ENCODE measurements around the gene ZNF497. TPM values are rescaled to one million over a fixed set of nuclear protein-coding genes. Genes with fewer than 3 reads are reported as not detected.
A peak's percentile ranks its signal among the peaks of the same experiment; 100 is the strongest.
"Not testable (repeated sequence)": the region's sequence is repeated elsewhere in the genome, so short reads cannot be mapped to it uniquely, and the experiment has no call there.

ZNF497 gene
- total RNA-seq, 2 experiments from 2014 or later, result 1.7 to 2.1 TPM

DNA sequence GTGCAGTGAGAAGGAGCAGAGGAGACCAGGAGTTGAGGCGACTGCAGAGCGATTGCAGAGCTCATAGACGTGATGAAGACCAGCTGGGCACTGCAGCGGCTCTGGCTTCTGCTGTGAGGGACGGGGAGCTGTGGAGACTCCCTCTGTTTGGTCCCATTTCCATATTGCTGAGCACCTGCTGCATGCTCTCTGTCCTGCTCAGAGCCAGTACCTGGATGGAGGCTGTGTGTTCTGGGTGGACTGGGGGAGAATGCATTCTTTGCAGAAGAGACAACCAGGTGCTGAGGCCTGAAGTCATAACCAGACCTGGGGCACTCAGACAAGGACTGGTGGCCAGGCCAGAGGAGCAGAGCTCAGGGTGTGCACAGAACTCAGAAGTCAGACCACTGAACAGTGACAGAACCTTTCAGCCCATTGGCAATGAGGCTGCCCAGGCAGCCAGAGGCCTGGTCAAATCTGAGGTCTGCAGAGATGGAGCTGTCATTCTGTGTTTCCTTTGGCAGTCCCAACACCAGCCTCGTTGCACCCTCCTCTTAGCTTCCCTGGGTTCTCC lies 8.0 kb downstream of the ZNF497 start:
- Mint-ChIP-seq H3K4me1 (peaks cover 14% of the 10 kb centered on the region), H3K36me3 (peaks cover 13% of the 10 kb centered on the region), H3K9me3 (no peaks in the 10 kb centered on the region), H3K4me3 (no peak overlapping the region), H3K27me3 (no peaks in the 10 kb centered on the region), H3K27ac (no peak overlapping the region)
- no peak for DNase-seq
- no peak for ATAC-seq (ENCODE audit: low read depth)
- POLR2A ChIA-PET, result interaction anchor here (2.4 kb wide), 1 partner anchor 10 kb away, joined by 12 read pairs; no protein-coding TSS in a partner anchor

DNA sequence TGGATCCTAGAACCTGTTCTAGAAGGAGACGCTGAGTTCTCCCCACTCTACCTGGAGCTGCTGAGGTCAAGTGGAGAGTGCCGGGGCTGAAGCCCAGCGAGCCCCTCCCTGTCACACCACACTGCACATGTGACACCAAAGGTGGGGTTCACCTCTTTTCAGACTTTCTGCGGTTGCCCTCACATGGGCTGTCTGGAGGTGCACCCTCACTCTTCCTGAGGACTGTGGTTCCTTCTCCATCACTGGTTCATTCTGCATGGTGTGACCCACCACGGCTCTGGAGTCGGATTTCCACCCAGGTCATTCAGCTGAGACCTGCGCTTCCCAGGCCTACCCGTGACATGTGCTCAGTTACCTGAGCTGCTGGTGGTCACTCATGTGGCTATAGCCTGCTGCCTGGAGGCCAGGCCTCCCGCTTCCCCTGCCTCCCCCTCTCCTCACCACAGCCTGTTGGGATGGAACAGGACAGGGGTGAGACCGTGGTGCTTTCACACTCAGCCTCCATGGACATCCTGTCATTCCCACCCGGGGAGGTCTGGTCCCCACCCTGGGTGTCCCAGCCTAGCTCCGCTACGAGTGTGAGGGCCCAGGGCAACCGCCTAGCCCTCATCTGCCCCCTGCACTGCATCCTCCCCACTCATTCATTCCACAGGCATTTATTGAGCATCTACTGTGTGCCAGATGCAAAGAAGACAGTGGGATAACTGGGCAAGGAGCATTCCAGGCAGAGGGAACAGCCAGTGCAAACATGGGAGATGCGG lies 8.7 kb downstream of the ZNF497 start:
- Mint-ChIP-seq H3K4me3 (no peak overlapping the region), H3K36me3 (peaks cover 15% of the 10 kb centered on the region), H3K4me1 (peaks cover 19% of the 10 kb centered on the region), H3K27ac (no peak overlapping the region), H3K27me3 (no peaks in the 10 kb centered on the region), H3K9me3 (no peaks in the 10 kb centered on the region)
- POLR2A ChIA-PET, result no interaction called here
- ATAC-seq (ENCODE audit: low read depth) (no peak), DNase-seq (no peak)

DNA sequence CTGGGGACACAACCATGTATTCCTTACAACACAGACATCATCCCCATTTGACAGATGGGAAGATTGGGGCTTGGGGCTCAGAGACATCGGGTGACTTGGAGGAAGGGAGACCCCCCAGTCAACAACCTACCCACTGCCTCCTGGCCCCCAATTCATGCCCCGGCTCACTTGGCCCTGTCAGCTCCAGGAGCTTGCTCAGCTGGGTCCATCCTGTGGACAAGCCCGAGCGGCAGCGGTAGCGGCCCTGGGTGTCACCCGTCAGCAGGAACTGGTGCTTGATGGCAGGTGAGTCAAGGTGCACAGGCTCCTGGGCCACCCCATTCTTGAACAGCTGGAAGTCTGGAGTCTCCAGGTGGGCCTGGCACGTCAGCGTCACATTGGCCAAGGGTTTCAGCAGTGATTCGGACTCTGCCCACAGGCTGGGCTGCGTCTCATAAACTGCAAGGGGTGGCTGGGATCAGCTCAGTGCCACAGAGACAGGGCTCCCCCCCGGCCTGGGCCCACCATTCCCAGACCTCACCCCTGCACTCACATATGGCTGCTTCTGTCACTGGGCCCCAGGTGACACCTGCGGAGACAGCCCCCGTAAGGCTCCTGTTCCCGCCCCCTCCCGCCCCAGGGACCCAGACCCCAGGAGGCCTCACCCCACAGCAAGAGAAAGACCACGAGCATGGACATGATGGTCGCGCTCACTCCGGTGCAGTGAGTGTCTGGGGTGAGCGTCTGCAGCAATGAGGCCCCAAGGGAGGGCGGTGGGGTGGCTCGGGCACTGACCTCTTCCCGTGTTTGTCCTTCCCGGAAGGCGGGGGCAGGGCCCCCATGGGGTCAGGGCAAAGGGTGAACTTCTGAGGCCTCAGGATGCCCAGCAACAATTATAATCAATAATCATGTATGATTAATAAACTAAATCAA lies 9.5 kb downstream of the ZNF497 start, which contains the start of gene A1BG:
A1BG (minus strand) TSS at position 733 of the 912 bp plus-strand sequence; CDS start at position 678, 55 bp downstream.
- H3K27me3 Mint-ChIP-seq, result no peaks in the 10 kb centered on the region
- H3K4me1 Mint-ChIP-seq, result peaks cover 24% of the 10 kb centered on the region
- no peak within 1 kb of the TSS for H3K4me3 Mint-ChIP-seq
- DNase-seq, result no peak
- POLR2A ChIA-PET, result interaction anchor here (2.3 kb wide), 1 partner anchor 9 kb away, joined by 9 read pairs; the partner anchor contains the start of gene ZNF497
- no peak for ATAC-seq (ENCODE audit: low read depth)
- no peak within 1 kb of the TSS for H3K27ac Mint-ChIP-seq
- H3K9me3 Mint-ChIP-seq, result no peaks in the 10 kb centered on the region
- H3K36me3 Mint-ChIP-seq, result peaks cover 18% of the 10 kb centered on the region

DNA sequence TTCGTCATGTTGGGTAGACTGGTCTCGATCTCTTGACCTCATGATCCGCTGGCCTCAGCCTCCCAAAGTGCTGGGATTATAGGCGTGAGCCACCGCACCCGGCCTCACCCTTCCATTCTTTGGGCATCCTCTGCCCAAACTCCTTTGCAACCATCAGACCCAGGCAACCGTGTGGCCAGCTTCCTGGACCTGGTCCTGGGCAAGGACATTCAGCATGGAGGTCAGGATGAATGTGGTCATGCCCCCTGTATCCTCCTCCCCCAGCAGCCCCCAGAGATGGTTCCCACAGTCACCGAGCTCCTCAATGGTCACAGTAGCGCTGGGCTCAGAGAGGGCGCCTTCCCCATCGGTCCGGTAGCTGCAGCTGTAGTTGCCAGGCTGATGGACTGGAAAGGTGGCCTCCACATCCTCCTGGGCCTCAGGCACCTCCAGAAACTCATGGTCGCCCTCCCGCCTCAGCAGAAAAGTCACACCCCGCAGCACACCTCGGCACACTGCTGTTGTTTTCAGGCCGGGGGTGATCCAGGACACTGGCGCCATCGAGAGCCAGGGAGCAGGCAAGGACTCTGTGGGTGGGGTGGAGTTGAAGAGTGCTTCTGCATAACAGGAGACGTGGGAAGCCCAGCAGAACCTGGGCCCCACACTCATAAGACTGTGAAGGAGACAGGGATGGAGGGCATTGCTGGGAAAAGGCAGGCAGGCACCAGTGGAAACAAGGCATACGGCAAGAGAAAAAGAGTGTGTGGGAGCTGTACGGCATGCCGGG lies 10.4 kb downstream of the ZNF497 start:
- H3K27ac Mint-ChIP-seq, result peak overlapping the region; percentile 39
- H3K9me3 Mint-ChIP-seq, result no peaks in the 10 kb centered on the region
- peaks cover 18% of the 10 kb centered on the region for H3K36me3 Mint-ChIP-seq
- ATAC-seq (ENCODE audit: low read depth) (no peak), DNase-seq (no peak)
- H3K4me1 Mint-ChIP-seq, result peaks cover 25% of the 10 kb centered on the region
- no peak overlapping the region for H3K4me3 Mint-ChIP-seq
- POLR2A ChIA-PET, result interaction anchor here (0.6 to 2.3 kb wide), 3 partner anchors 10 to 461 kb away, joined by 3 to 9 read pairs (median 4); partner anchors contain the start of gene ZNF497
- H3K27me3 Mint-ChIP-seq, result no peaks in the 10 kb centered on the region

DNA sequence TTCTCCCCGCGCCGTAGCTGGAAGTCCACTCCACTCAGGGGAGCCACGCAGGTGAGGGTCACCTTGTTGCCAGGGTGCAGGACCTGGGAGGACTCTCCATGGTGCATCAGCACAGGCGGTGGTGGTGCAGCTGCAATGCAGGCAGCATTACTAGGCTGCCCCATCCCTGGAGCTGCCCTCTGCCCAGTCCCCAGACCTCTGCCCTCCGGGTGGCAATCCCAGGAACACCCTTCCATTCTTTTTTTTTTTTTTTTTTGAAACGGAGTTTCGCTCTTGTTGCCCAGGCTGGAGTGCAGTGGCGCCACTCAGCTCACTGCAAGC lies 11.0 kb downstream of the ZNF497 start:
- no peak overlapping the region for H3K4me3 Mint-ChIP-seq
- POLR2A ChIA-PET, result interaction anchor here (0.6 to 2.3 kb wide), 3 partner anchors 11 to 461 kb away, joined by 3 to 9 read pairs (median 4); partner anchors contain the start of gene ZNF497

DNA sequence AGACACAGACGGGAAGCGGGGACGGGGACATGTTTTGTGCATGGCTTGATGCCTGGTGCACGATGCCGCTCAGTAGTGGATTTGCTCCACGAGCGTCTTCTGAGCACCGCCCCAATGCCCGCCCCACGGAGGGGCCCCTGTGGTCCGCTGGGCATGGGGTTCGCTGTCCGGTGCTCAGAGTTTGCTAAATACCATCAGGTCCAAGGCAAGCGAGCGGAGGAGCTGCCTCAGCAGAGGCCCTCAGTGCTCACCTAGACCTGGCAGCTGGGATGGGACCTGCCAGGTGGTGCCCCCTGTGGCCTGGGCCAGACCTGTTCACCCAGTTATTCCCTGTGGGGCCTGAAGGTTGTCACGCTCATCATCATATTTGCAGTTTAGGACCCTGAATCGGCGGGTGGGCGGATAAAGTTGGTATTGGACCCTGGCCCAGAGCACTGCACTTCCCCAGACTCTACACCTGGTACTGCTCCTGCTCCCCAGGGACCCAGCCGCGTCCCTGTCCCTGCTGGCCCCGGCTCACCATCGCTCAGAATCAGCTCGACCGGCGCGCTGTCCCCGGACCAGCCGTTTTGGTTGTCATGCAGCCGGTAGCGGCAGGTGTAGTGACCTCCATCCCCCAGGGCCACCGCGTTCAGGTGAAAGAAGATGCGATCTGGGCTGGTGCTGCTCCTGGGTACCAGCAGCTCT lies 11.5 kb downstream of the ZNF497 start:
- ATAC-seq (ENCODE audit: low read depth) (no peak), DNase-seq (no peak)
- Mint-ChIP-seq H3K36me3 (peaks cover 18% of the 10 kb centered on the region), H3K27ac (no peak overlapping the region), H3K27me3 (no peaks in the 10 kb centered on the region), H3K4me1 (peaks cover 28% of the 10 kb centered on the region), H3K4me3 (peak overlapping the region; percentile 22), H3K9me3 (no peaks in the 10 kb centered on the region)
- POLR2A ChIA-PET, result interaction anchor here (2.3 kb wide), 1 partner anchor 11 kb away, joined by 9 read pairs; the partner anchor contains the start of gene ZNF497

More for the DNA sequence above, 11.0 kb downstream of the ZNF497 start:
- H3K9me3 Mint-ChIP-seq, result no peaks in the 10 kb centered on the region
- peaks cover 28% of the 10 kb centered on the region for H3K4me1 Mint-ChIP-seq
- DNase-seq (no peak), ATAC-seq (ENCODE audit: low read depth) (no peak)
- H3K27me3 Mint-ChIP-seq, result no peaks in the 10 kb centered on the region
- H3K27ac Mint-ChIP-seq, result no peak overlapping the region
- H3K36me3 Mint-ChIP-seq, result peaks cover 18% of the 10 kb centered on the region

DNA sequence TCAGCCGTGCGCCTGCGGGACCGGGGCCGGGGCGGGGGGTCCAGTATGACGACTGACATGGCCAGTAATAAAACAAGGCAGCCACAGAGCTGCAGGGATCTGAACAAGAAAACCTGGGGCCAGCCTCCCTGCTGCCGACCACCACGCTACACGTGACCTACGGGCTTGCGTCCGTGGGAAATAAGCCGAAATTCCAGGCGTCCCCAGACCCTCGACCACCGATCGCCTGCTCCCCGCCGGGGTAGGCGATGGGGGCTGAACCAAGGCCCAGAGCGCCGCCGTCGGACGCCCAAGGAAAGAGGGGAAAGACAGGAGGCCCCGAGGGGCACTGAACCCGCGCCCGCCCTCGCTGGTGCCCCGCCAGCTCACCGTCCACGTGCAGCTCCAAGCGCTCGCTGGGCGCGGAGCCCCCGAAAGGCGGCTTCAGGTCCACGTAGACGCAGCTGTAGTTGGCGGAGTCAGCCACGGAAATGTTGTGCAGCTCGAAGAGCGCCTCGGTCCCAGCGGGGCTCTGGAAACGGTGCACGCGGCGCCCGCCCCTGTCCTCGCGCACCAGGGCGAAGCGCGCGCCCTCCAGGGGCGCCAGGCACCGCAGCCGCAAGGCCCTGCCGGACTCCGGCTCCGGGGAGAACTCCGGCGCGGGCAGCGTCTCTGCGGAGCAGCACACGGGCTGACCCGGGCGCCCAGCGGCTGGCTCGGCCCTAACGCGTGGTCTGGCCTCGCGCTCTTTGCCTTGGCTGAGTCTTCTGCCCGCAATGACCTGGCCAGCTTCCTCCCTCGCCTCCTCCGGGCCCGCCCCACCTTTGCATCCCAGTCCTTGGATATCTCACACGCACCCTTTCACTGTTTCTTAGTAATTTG lies 12.3 kb downstream of the ZNF497 start:
- H3K36me3 Mint-ChIP-seq, result peaks cover 16% of the 10 kb centered on the region
- H3K4me1 Mint-ChIP-seq, result peaks cover 28% of the 10 kb centered on the region
- no peak for ATAC-seq (ENCODE audit: low read depth)

DNA sequence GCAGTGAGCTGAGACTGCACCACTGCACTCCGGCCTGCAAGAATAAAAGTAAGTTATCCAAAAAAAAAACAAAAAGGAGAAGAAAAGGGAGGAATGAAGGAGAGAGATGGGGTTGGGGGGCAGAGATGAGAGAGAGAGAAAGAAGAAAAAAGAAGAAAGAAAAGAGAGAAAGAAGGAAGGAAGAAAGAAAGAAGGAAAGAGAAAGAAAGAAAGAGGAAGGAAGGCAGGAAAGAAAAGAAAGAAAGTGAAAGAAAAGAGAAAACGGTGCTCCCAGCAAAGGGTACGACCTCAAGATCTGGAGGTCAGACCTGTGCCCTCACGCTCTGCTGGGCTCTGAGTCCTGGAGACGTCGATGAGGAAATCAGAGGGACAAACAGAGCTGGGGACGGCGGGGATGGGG lies 13.0 kb downstream of the ZNF497 start:
- no peaks in the 10 kb centered on the region for H3K27me3 Mint-ChIP-seq
- peaks cover 24% of the 10 kb centered on the region for H3K4me1 Mint-ChIP-seq
- H3K27ac Mint-ChIP-seq, result peak overlapping the region; percentile 66
- POLR2A ChIA-PET, result interaction anchor here (0.7 to 4.5 kb wide), 2 partner anchors 14 to 119 kb away, joined by 3 to 50 read pairs; partner anchors contain the start of gene ZNF497
- peak overlapping the region; percentile 63 for H3K4me3 Mint-ChIP-seq
- peaks cover 13% of the 10 kb centered on the region for H3K36me3 Mint-ChIP-seq
- no peak for ATAC-seq (ENCODE audit: low read depth)
- no peaks in the 10 kb centered on the region for H3K9me3 Mint-ChIP-seq
- no peak for DNase-seq

More for the DNA sequence above, 12.3 kb downstream of the ZNF497 start:
- POLR2A ChIA-PET, result interaction anchor here (4.5 kb wide), 1 partner anchor 13 kb away, joined by 50 read pairs; the partner anchor contains the start of gene ZNF497
- no peak overlapping the region for H3K27ac Mint-ChIP-seq
- no peak for DNase-seq
- no peaks in the 10 kb centered on the region for H3K9me3 Mint-ChIP-seq
- no peaks in the 10 kb centered on the region for H3K27me3 Mint-ChIP-seq
- peak overlapping the region; percentile 63 for H3K4me3 Mint-ChIP-seq

DNA sequence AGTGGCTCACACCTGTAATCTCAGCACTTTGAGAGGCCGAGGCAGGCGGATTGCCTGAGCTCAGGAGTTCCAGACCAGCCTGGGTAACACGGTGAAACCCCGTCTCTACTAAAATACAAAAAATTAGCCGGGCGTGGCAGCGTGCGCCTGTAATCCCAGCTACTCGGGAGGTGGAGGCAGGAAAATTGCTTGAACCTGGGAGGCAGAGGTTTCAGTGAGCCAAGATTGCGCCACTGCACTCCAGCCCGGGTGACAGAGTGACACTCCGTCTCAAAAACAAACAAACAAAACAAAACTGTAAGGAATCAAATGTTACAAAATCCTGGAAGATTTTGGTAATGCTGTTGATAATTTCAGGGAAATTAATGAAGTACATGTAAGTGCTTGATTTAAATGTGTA lies 14.5 kb downstream of the ZNF497 start:
- ATAC-seq (ENCODE audit: low read depth), result peak; percentile 2
- peaks cover 18% of the 10 kb centered on the region for H3K36me3 Mint-ChIP-seq
- H3K4me3 Mint-ChIP-seq, result peak overlapping the region; percentile 98
- DNase-seq, H3K27me3 Mint-ChIP-seq, H3K9me3 Mint-ChIP-seq: not testable (repeated sequence)
- POLR2A ChIA-PET, result interaction anchor here (1.1 to 4.5 kb wide), 9 partner anchors 8 to 1156 kb away, joined by 3 to 50 read pairs (median 5); partner anchors contain the start of genes ZNF446, ZNF497 and ZSCAN22
- H3K27ac Mint-ChIP-seq, result peak overlapping the region; percentile 92
- peaks cover 22% of the 10 kb centered on the region for H3K4me1 Mint-ChIP-seq

DNA sequence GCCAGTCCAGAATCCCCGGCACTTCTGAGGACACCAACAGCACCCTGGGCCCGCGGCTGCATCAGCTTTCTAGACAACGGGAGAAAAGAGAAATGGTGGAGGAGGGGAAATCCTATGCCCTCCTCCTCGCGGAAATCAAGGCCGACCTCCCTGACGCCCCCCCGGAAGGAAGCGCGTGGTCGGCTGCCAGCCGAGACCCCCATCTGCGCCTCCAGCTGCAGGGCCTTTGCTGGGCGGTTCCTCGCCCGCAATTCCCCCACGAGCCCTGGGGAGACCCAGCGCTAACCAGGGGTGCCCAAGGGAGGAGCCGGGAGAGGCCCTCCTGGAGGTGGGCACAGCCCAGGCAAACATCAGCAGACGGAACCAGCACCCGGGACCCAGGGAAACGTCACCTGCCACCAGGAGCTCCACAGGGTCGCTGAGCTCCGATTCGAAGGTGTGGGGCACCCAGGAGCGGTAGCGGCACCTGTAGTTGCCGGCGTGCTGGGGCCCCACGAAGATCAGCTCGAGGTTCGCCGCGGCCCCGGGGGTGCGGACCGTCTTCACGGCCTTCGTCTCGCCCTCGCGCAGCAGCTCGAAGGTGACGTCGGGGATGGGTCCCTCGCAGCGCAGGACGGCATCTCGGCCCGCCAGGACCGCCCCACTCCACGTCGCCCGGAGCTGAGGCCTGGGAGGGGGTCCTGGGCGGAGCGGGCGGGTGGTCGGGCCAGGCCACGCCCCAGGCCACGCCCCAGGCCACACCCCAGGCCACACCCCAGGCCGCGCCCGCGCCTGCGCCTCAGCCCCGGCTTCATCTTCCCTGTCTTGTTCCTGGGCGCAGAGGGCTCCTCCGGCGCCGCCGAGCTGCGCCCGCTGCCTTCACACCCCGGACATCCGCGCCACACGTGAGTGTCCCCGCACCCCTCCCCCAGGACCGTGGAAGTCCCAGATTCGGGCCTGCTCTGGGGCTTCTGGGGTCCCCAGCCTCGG lies 15.3 kb downstream of the ZNF497 start:
- Mint-ChIP-seq H3K27me3 (no peaks in the 10 kb centered on the region), H3K9me3 (no peaks in the 10 kb centered on the region), H3K4me1 (peaks cover 22% of the 10 kb centered on the region), H3K4me3 (peak overlapping the region; percentile 98), H3K27ac (peak overlapping the region; percentile 92), H3K36me3 (peaks cover 20% of the 10 kb centered on the region)
- POLR2A ChIA-PET, result interaction anchor here (0.6 to 4.5 kb wide), 15 partner anchors 9 to 173 kb away, joined by 3 to 50 read pairs (median 5); partner anchors contain the start of genes RPS5, ZNF446, ZNF497 and ZNF837
- DNase-seq, result peak; percentile 83
- peak; percentile 87 for ATAC-seq (ENCODE audit: low read depth)
